Measurements from ENCODE around the gene ZNF101. TPM values are rescaled to one million over a fixed set of nuclear protein-coding genes. Genes with fewer than 3 reads are reported as not detected.

Gene ZNF101
- total and polyA plus RNA-seq, 2 of the 4 experiments (the other 2 are of a cell fraction), result 2.8 to 7.3 TPM

DNA sequence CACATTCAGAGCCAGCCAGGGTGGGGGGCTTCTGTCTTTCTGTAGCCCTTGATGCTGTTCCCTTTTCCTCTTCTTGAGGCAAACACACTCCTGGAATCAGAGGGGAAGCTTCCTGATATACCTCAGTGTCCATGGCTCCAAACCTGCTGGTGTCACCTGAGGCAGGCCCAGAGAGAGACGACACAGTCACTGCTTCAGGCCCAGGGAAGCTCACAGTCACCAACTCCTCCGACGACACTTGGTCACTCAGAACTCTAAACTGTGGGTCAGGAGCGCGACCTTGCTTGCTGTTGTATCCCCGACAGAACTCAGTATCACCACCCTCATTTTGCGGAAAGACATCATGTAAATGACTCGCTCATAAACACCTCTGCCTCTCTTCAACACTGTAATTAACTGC lies 6.3 kb upstream of the ZNF101 start:
- H4K8ac ChIP-seq (ENCODE audit: low read depth in 2 of 2, low read length in 2 of 2), result no peak overlapping the region
- no peak overlapping the region for H2BK5ac ChIP-seq (ENCODE audit: low read depth, low read length, poor library complexity, severe bottlenecking)
- no peak overlapping the region for H2AFZ ChIP-seq (replicated peaks; ENCODE audit: low read length, poor library complexity)
- H2BK120ac ChIP-seq (ENCODE audit: low read depth, low read length), result no peak overlapping the region
- peak overlapping the region; percentile 71; the same call in 1 of the 2 replicates for H2AK5ac ChIP-seq (ENCODE audit: low read depth, low read length)
- H3K4ac ChIP-seq (ENCODE audit: low read depth, low read length), result no peak overlapping the region
- peaks cover 22% of the 10 kb centered on the region for H3K9me1 ChIP-seq (ENCODE audit: insufficient read depth, low read length)
- dilution Hi-C loops (cut with HindIII; ENCODE audit: low sequenced_read_pairs, unreplicated experiment) (no loop called here), in situ Hi-C loops (cut with MboI; ENCODE audit: low sequenced_read_pairs) (no loop called here), intact Hi-C loops (cut with micrococcal nuclease) (loop anchor here (2.0 kb wide), 1 partner anchor 114 kb away; no protein-coding TSS in a partner anchor)
- no peak overlapping the region for H3K18ac ChIP-seq (ENCODE audit: low read depth, low read length)
- no TSS peak for BruUV-seq (replicated peaks)
- H3K36me3 ChIP-seq (ENCODE audit: control insufficient read depth, insufficient read depth, low read length), result peaks cover 24% of the 10 kb centered on the region
- ATAC-seq (ENCODE audit: low read depth) (no peak), DNase-seq (no peak)
- H2BK20ac ChIP-seq (ENCODE audit: low read depth, low read length), result no peak overlapping the region
- H3K9ac ChIP-seq (ENCODE audit: low read depth, low read length), result peak overlapping the region; percentile 62; the same call in 1 of the 2 replicates
- H3K23ac ChIP-seq (ENCODE audit: low read depth, low read length), result peak overlapping the region; percentile 76
- H3K79me1 ChIP-seq (ENCODE audit: low read depth in 1 of 2, low read length in 2 of 2), result peaks cover 20 to 42% of the 10 kb centered on the region in 2 experiments
- peak overlapping the region; percentile 78; the same call in 1 of the 2 replicates for H3K4me3 ChIP-seq (ENCODE audit: insufficient read depth, low read depth, low read length)
- no peak overlapping the region for H4K5ac ChIP-seq (ENCODE audit: low read depth, low read length)
- no peak for TF ChIP-seq RAD21 (IDR thresholded peaks at IDR 0.05; ENCODE audit: low read length)
- no peak for TF ChIP-seq POLR2A (IDR thresholded peaks at IDR 0.05; ENCODE audit: low read depth, low read length)
- no peak for TF ChIP-seq CEBPB (IDR thresholded peaks at IDR 0.05; ENCODE audit: low read depth, low read length)
- no peak for TF ChIP-seq RFX5 (IDR thresholded peaks at IDR 0.05; ENCODE audit: low read depth, low read length)
- TF ChIP-seq, protein P1, sequence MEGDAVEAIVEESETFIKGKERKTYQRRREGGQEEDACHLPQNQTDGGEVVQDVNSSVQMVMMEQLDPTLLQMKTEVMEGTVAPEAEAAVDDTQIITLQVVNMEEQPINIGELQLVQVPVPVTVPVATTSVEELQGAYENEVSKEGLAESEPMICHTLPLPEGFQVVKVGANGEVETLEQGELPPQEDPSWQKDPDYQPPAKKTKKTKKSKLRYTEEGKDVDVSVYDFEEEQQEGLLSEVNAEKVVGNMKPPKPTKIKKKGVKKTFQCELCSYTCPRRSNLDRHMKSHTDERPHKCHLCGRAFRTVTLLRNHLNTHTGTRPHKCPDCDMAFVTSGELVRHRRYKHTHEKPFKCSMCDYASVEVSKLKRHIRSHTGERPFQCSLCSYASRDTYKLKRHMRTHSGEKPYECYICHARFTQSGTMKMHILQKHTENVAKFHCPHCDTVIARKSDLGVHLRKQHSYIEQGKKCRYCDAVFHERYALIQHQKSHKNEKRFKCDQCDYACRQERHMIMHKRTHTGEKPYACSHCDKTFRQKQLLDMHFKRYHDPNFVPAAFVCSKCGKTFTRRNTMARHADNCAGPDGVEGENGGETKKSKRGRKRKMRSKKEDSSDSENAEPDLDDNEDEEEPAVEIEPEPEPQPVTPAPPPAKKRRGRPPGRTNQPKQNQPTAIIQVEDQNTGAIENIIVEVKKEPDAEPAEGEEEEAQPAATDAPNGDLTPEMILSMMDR (conservative IDR thresholded peaks at IDR 0.05; ENCODE audit: low read depth, low read length), result no peak
- TF ChIP-seq, protein P2, sequence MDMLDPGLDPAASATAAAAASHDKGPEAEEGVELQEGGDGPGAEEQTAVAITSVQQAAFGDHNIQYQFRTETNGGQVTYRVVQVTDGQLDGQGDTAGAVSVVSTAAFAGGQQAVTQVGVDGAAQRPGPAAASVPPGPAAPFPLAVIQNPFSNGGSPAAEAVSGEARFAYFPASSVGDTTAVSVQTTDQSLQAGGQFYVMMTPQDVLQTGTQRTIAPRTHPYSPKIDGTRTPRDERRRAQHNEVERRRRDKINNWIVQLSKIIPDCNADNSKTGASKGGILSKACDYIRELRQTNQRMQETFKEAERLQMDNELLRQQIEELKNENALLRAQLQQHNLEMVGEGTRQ (IDR thresholded peaks at IDR 0.05; ENCODE audit: low read depth, low read length), result no peak
- no peak for TF ChIP-seq RCOR1 (IDR thresholded peaks at IDR 0.05; ENCODE audit: insufficient replicate concordance, low read length)
- TF ChIP-seq SMC3 (IDR thresholded peaks at IDR 0.05; ENCODE audit: low read depth, low read length), result no peak
- no peak for TF ChIP-seq BHLHE40 (IDR thresholded peaks at IDR 0.05; ENCODE audit: low read depth, low read length)
- TF ChIP-seq CHD1 (IDR thresholded peaks at IDR 0.05; ENCODE audit: low read depth, low read length), result no peak
- no peak for TF ChIP-seq MXI1 (IDR thresholded peaks at IDR 0.05; ENCODE audit: borderline replicate concordance, low read depth, low read length)
- TF ChIP-seq MAZ (IDR thresholded peaks at IDR 0.05; ENCODE audit: borderline replicate concordance, low read depth, low read length), result no peak
- TF ChIP-seq, protein P3, sequence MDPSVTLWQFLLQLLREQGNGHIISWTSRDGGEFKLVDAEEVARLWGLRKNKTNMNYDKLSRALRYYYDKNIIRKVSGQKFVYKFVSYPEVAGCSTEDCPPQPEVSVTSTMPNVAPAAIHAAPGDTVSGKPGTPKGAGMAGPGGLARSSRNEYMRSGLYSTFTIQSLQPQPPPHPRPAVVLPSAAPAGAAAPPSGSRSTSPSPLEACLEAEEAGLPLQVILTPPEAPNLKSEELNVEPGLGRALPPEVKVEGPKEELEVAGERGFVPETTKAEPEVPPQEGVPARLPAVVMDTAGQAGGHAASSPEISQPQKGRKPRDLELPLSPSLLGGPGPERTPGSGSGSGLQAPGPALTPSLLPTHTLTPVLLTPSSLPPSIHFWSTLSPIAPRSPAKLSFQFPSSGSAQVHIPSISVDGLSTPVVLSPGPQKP (IDR thresholded peaks at IDR 0.05; ENCODE audit: borderline replicate concordance, low read depth, low read length), result no peak
- TF ChIP-seq FOS (IDR thresholded peaks at IDR 0.05; ENCODE audit: low read depth, low read length), result no peak
- TF ChIP-seq MAFK (IDR thresholded peaks at IDR 0.05; ENCODE audit: low read depth, low read length), result no peak
- TF ChIP-seq NFE2L2 (IDR thresholded peaks at IDR 0.05; ENCODE audit: low read depth, low read length), result no peak
- WGBS, 2 experiments (ENCODE audit: extremely low coverage in 2 of 2, insufficient read length in 1 of 2), result 72% methylated on average over 6 of the region's 8 CpGs; no CpG with 5 or more reads in 1 of the 2 experiments
- peak overlapping the region; percentile 76 for H2AK9ac ChIP-seq (replicated peaks; ENCODE audit: low read depth, low read length, poor library complexity)
- no peak overlapping the region for H3K27ac ChIP-seq (ENCODE audit: insufficient read depth, low read length)
- no peak overlapping the region for H4K91ac ChIP-seq (ENCODE audit: insufficient read depth, low read depth, low read length)
- H2BK15ac ChIP-seq (ENCODE audit: low read depth, low read length), result no peak overlapping the region
- H3K14ac ChIP-seq (replicated peaks; ENCODE audit: low read depth, low read length), result 0 out of 2 replicates have a peak overlapping the region, but pooled peaks have one; percentile 4
- no peaks in the 10 kb centered on the region for H3K9me3 ChIP-seq (ENCODE audit: control insufficient read depth, insufficient read depth, low read length)
- H3K27me3 ChIP-seq (ENCODE audit: control insufficient read depth, insufficient read depth, low read length), result no peaks in the 10 kb centered on the region
- H4K20me1 ChIP-seq (ENCODE audit: insufficient read depth, low read length), result peaks cover 38% of the 10 kb centered on the region
- no peak overlapping the region for H3K56ac ChIP-seq (ENCODE audit: extremely low read depth, insufficient read depth, low read length)
- H3K4me1 ChIP-seq (ENCODE audit: control insufficient read depth, insufficient read depth, low read length), result peaks cover 7% of the 10 kb centered on the region; the same call in 1 of the 2 replicates
- CTCF ChIA-PET, result no interaction called here
- POLR2A ChIA-PET (ENCODE audit: unreplicated experiment), result no interaction called here
- peak overlapping the region; percentile 92 for H3K4me2 ChIP-seq (ENCODE audit: low read depth, low read length)
